Breast epithelium (tissue), 3 donors: ENCODE data around the gene CEP20.

ENCODE experiments used
- CTCF ChIP-seq, 3 donors: fragments of 450-650 bp; IDR thresholded peaks; one replicate each; pipeline ENCODE4 v1.5.1; 2016 to 2017; ENCODE audit warnings: antibody characterized with exemption in 3 of 3, mild to moderate bottlenecking in 3 of 3, moderate library complexity in 3 of 3
- POLR2A ChIP-seq: fragments of 450-650 bp; IDR thresholded peaks from one replicate; pipeline ENCODE4 v1.6.1; 2016; ENCODE audit warnings: antibody characterized with exemption, mild to moderate bottlenecking, moderate library complexity
- POLR2AphosphoS5 ChIP-seq, 3 donors: sonication (generic); formaldehyde crosslinking; IDR thresholded peaks; one replicate each; pipeline ENCODE4 v1.6.1; 2017; ENCODE audit warnings: antibody characterized with exemption in 3 of 3

GRCh38 chr16:15899538-15900100 lies 11.2 kb upstream of the CEP20 start:
- TF ChIP-seq CTCF (IDR thresholded peaks at IDR 0.05) (no peak), POLR2AphosphoS5 (IDR thresholded peaks at IDR 0.05) (no peak), POLR2A (no peak)
